K562 (cell line): ENCODE data around the gene THAP9. TPM values are rescaled to one million over a fixed set of nuclear protein-coding genes. Genes with fewer than 3 reads are reported as not detected.

ENCODE experiments used
- ADNP ChIP-seq: fragments of 200-800 bp; sonication (Bioruptor generic); IDR thresholded peaks from 2 replicates; pipeline ENCODE4 v1.6.1; 2016; ENCODE audit warnings: missing genetic modification characterization, missing compliant biosample characterization
- BCOR ChIP-seq: fragments of 450-650 bp; IDR thresholded peaks from 2 replicates; pipeline ENCODE4 v1.6.1; 2016
- BHLHE40 ChIP-seq: IDR thresholded peaks from 2 replicates; pipeline ENCODE4 v1.6.1; 2011; ENCODE audit warnings: low read length, improper control_type of control experiment
- CBX2 ChIP-seq: fragments of 200-600 bp; sonication (generic); IDR thresholded peaks from one replicate; pipeline ENCODE4 v1.6.1; 2012; ENCODE audit warnings: mild to moderate bottlenecking, low read length, inconsistent platforms; ENCODE audit not compliant: insufficient read depth, poor library complexity, severe bottlenecking
- EHMT2 ChIP-seq: fragments of 450-650 bp; IDR thresholded peaks from 2 replicates; pipeline ENCODE4 v1.6.1; 2018; ENCODE audit warnings: antibody characterized with exemption
- ESRRA ChIP-seq: fragments of 450-650 bp; IDR thresholded peaks from 2 replicates; pipeline ENCODE4 v1.6.1; 2014; ENCODE audit warnings: low read depth, mild to moderate bottlenecking, moderate library complexity, borderline replicate concordance
- ESRRB ChIP-seq: fragments of 250-450 bp; sonication (Bioruptor Pico); IDR thresholded peaks from 2 replicates; pipeline ENCODE4 v1.5.0; 2020; ENCODE audit warnings: mild to moderate bottlenecking, moderate library complexity, borderline replicate concordance
- GATAD2A ChIP-seq: fragments of 450-650 bp; IDR thresholded peaks from 2 replicates; pipeline ENCODE4 v1.6.1; 2017
- HLTF ChIP-seq: fragments of 450-650 bp; IDR thresholded peaks from 2 replicates; pipeline ENCODE4 v1.6.1; 2016
- HNRNPLL ChIP-seq: fragments of 200-400 bp; formaldehyde crosslinking; IDR thresholded peaks from 2 replicates; pipeline ENCODE4 v1.6.1; 2017; ENCODE audit warnings: low read length, low read depth, mild to moderate bottlenecking; ENCODE audit not compliant: poor library complexity, severe bottlenecking
- JUNB ChIP-seq: fragments of 450-650 bp; formaldehyde crosslinking; conservative IDR thresholded peaks from 2 replicates; pipeline ENCODE4 v1.4.0; 2020; ENCODE audit warnings: mild to moderate bottlenecking
- NFIC ChIP-seq: fragments of 450-650 bp; IDR thresholded peaks from 2 replicates; pipeline ENCODE4 v1.6.1; 2017; ENCODE audit warnings: mild to moderate bottlenecking, inconsistent platforms
- NFYB ChIP-seq: IDR thresholded peaks from 2 replicates; pipeline ENCODE4 v1.6.1; 2011; ENCODE audit warnings: mild to moderate bottlenecking, moderate library complexity; ENCODE audit not compliant: insufficient read length; ENCODE audit errors: extremely low read depth
- NUFIP1 ChIP-seq: fragments of 450-650 bp; IDR thresholded peaks from 2 replicates; pipeline ENCODE4 v1.6.1; 2018; ENCODE audit not compliant: partially characterized antibody
- PHF20 ChIP-seq: fragments of 450-650 bp; IDR thresholded peaks from 2 replicates; pipeline ENCODE4 v1.6.1; 2018; ENCODE audit not compliant: partially characterized antibody
- RHOXF2B ChIP-seq: fragments of 250-450 bp; sonication (Bioruptor Pico); conservative IDR thresholded peaks from 2 replicates; pipeline ENCODE4 v1.5.1; 2021
- SMARCA5 ChIP-seq: fragments of 450-650 bp; IDR thresholded peaks from 2 replicates; pipeline ENCODE4 v1.6.1; 2016
- TBP ChIP-seq: optimal IDR thresholded peaks from 2 replicates; pipeline ENCODE3; 2011; ENCODE audit warnings: low read depth, low read length, improper control_type of control experiment
- TRIM28 ChIP-seq: fragments of 450-650 bp; IDR thresholded peaks from 2 replicates; pipeline ENCODE4 v1.6.1; 2017
- ZNF239 ChIP-seq: fragments of 250-450 bp; sonication (Bioruptor Pico); IDR thresholded peaks from 2 replicates; pipeline ENCODE4 v1.4.0; 2020; ENCODE audit warnings: mild to moderate bottlenecking
- polyA plus RNA-seq, 8 experiments: library from polyadenylated mRNA; depleted of rRNA in 4 of 8; stranded (reverse) in 5 of 8; unstranded in 3 of 8; fragments of >200 nt; fragmentation: Nextera tagmentation in 2 of 8; fragmentation: Illumina TruSeq in 1 of 8; extraction: Ambion mirVana in 2 of 8; extraction: Trizol in 1 of 8; gene quantifications; 2 replicates each; pipeline versions ENCODE4 v1.2.1 to v1.2.3, GENCODE V29; 2011 to 2014; ENCODE audit warnings: inconsistent platforms in 1 of 8, missing spikeins in 1 of 8
- total RNA-seq, 7 experiments: library from RNA; depleted of rRNA in 6 of 7; stranded (reverse); fragments of >200 nt in 6 of 7; fragmentation: Illumina TruSeq in 2 of 7; extraction: Trizol in 2 of 7; gene quantifications; 2 replicates each; pipeline versions ENCODE4 v1.2.1 to v1.2.3, GENCODE V29; 2011 to 2021; ENCODE audit warnings: low replicate concordance in 1 of 7
- TF ChIP-seq, protein P1 (sequence below), 2 experiments: IDR thresholded peaks in 1 of 2; conservative IDR thresholded peaks in 1 of 2; 2 replicates each; pipeline ENCODE4 v1.6.1; 2016; ENCODE audit warnings: low read depth in 2 of 2, mild to moderate bottlenecking in 1 of 2, missing compliant biosample characterization in 1 of 2, missing genetic modification characterization in 1 of 2, moderate library complexity in 1 of 2
- TF ChIP-seq, protein P2 (sequence below): sonication (generic); formaldehyde crosslinking; IDR thresholded peaks from 2 replicates; pipeline ENCODE4 v1.8.0; 2022; ENCODE audit warnings: mild to moderate bottlenecking, missing genetic modification reagents
- TF ChIP-seq, protein P3 (sequence below): fragments of 250-450 bp; sonication (Bioruptor Pico); IDR thresholded peaks from 2 replicates; pipeline ENCODE4 v1.9.0; 2021; ENCODE audit warnings: mild to moderate bottlenecking
- TF ChIP-seq, protein P4 (sequence below): fragments of 150-350 bp; conservative IDR thresholded peaks from 2 replicates; pipeline ENCODE4 v1.6.1; 2014; ENCODE audit warnings: low read length

THAP9 gene
- total and polyA plus RNA-seq, 9 of the 15 experiments (the other 6 are each of a cell fraction or from before 2014, with no cell fraction given): 3.4 to 7.0 (median 5.4) TPM

DNA sequence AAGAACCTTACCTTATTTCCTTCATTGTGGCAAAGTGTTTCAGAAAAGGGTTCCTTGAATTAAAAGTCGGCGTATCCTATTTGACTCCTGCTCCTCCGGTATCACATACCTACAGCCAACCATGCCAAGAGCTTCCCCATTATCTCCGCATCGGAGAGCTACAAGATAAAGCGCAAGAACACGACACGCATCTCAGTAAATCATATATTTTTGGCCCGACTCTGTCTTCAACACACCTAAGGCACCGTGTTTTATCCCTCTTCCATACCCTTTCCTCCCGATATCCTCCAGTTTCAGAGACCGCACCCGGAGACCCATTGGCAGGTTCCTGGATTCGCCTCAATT lies 497 bp upstream of the THAP9 start (continued):
- no peak for TF ChIP-seq CBX2
- TF ChIP-seq EHMT2: peak; percentile 52; the same call in 1 of the 2 replicates
- no peak for TF ChIP-seq JUNB (CRISPR knock-in tag)
- TF ChIP-seq, protein P1, sequence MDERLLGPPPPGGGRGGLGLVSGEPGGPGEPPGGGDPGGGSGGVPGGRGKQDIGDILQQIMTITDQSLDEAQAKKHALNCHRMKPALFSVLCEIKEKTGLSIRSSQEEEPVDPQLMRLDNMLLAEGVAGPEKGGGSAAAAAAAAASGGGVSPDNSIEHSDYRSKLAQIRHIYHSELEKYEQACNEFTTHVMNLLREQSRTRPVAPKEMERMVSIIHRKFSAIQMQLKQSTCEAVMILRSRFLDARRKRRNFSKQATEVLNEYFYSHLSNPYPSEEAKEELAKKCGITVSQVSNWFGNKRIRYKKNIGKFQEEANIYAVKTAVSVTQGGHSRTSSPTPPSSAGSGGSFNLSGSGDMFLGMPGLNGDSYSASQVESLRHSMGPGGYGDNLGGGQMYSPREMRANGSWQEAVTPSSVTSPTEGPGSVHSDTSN (CRISPR knock-in tag; IDR thresholded peaks at IDR 0.05; ENCODE audit: low read depth): no peak
- TF ChIP-seq, protein P1 (tag; conservative IDR thresholded peaks at IDR 0.05; ENCODE audit: low read depth): no peak
- no peak for TF ChIP-seq ESRRA
- TF ChIP-seq, protein P2, sequence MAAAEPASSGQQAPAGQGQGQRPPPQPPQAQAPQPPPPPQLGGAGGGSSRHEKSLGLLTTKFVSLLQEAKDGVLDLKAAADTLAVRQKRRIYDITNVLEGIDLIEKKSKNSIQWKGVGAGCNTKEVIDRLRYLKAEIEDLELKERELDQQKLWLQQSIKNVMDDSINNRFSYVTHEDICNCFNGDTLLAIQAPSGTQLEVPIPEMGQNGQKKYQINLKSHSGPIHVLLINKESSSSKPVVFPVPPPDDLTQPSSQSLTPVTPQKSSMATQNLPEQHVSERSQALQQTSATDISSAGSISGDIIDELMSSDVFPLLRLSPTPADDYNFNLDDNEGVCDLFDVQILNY: no peak
- peak; percentile 53; the same call in 1 of the 2 replicates for TF ChIP-seq BCOR
- TF ChIP-seq GATAD2A: 0 out of 2 replicates have a peak, but pooled peaks have one; percentile 36
- TF ChIP-seq TRIM28: no peak; the same call in 1 of the 2 replicates
- TF ChIP-seq RHOXF2B (CRISPR knock-in tag): no peak
- TF ChIP-seq, protein P3, sequence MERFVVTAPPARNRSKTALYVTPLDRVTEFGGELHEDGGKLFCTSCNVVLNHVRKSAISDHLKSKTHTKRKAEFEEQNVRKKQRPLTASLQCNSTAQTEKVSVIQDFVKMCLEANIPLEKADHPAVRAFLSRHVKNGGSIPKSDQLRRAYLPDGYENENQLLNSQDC (CRISPR knock-in tag): no peak
- TF ChIP-seq HNRNPLL: peak; percentile 15
- no peak for TF ChIP-seq NUFIP1
- TF ChIP-seq, protein P4, sequence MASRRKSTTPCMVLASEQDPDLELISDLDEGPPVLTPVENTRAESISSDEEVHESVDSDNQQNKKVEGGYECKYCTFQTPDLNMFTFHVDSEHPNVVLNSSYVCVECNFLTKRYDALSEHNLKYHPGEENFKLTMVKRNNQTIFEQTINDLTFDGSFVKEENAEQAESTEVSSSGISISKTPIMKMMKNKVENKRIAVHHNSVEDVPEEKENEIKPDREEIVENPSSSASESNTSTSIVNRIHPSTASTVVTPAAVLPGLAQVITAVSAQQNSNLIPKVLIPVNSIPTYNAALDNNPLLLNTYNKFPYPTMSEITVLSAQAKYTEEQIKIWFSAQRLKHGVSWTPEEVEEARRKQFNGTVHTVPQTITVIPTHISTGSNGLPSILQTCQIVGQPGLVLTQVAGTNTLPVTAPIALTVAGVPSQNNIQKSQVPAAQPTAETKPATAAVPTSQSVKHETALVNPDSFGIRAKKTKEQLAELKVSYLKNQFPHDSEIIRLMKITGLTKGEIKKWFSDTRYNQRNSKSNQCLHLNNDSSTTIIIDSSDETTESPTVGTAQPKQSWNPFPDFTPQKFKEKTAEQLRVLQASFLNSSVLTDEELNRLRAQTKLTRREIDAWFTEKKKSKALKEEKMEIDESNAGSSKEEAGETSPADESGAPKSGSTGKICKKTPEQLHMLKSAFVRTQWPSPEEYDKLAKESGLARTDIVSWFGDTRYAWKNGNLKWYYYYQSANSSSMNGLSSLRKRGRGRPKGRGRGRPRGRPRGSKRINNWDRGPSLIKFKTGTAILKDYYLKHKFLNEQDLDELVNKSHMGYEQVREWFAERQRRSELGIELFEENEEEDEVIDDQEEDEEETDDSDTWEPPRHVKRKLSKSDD: no peak
- TF ChIP-seq NFYB: no peak
- TF ChIP-seq HLTF: 0 out of 2 replicates have a peak, but pooled peaks have one; percentile 67
- no peak for TF ChIP-seq TBP
- TF ChIP-seq ADNP (tag): no peak
- TF ChIP-seq ESRRB: no peak
- no peak for TF ChIP-seq BHLHE40
- TF ChIP-seq PHF20: peak; percentile 61
- no peak for TF ChIP-seq ZNF239 (CRISPR knock-in tag)
- TF ChIP-seq NFIC: peak; percentile 14; the same call in 1 of the 2 replicates
- peak; percentile 65; the same call in 1 of the 2 replicates for TF ChIP-seq SMARCA5
